ENCODE data around the gene BLOC1S1.

GRCh38 chr12:55719371-55719770 is 3.5 kb downstream of the BLOC1S1 start:
- TF ChIP-seq CTCF (conservative IDR thresholded peaks at IDR 0.05; ENCODE audit: low read length) (no peak), EZH2phosphoT487 (IDR thresholded peaks at IDR 0.05; ENCODE audit: borderline replicate concordance) (no peak)
